Fibroblast of lung (primary cell): Measurements from ENCODE around the gene SLC44A4.

Source experiments
- EZH2 ChIP-seq: IDR thresholded peaks from 2 replicates; pipeline ENCODE4 v1.5.1; 2012; ENCODE audit warnings: low read length, control low read depth, mild to moderate bottlenecking; ENCODE audit errors: missing control alignments
- TF ChIP-seq, protein P1 (sequence below), 2 donors: IDR thresholded peaks in 1 of 2; conservative IDR thresholded peaks in 1 of 2; 1 replicate in 1 of 2; 2 replicates in 1 of 2; pipeline ENCODE4 v1.5.1; 2011 to 2012; ENCODE audit warnings: low read length in 2 of 2, control low read depth in 1 of 2, inconsistent platforms in 1 of 2, low read depth in 1 of 2, mild to moderate bottlenecking in 1 of 2

DNA sequence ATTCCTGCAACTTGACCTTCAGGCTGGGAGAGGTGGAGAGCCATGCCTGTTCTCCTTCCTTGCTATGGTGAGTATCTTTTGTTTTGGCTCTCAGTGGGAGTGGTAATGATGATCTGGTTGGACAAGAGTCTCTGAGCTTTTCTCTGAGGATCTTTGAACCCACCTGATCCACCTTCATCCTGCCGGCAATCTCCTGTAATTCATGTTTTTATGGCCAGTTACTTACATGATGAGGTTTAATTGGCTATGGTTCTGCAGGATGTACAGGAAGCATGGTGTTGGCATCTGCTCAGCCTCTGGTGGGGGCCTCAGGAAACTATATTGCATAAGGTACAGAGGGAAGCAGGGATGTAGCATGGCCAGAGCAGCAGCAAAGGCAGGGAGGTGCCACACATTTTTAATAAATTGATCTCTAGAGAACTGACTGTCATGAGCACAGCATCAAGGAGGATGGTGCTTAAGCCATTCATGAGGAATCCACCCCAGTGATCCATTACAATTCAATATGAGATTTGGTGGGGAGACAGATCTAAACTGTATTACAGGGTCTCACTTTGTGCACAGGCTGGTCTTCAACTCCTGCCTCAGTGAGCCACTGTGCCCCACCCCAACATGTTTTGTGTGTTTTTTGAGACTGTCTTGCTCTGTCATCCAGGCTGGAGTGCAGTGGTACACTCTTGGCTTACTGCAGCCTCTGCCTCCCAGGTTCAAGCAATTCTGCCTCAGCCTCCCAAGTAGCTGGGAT, 41.3 kb downstream of the SLC44A4 start:
- TF ChIP-seq, protein P1, sequence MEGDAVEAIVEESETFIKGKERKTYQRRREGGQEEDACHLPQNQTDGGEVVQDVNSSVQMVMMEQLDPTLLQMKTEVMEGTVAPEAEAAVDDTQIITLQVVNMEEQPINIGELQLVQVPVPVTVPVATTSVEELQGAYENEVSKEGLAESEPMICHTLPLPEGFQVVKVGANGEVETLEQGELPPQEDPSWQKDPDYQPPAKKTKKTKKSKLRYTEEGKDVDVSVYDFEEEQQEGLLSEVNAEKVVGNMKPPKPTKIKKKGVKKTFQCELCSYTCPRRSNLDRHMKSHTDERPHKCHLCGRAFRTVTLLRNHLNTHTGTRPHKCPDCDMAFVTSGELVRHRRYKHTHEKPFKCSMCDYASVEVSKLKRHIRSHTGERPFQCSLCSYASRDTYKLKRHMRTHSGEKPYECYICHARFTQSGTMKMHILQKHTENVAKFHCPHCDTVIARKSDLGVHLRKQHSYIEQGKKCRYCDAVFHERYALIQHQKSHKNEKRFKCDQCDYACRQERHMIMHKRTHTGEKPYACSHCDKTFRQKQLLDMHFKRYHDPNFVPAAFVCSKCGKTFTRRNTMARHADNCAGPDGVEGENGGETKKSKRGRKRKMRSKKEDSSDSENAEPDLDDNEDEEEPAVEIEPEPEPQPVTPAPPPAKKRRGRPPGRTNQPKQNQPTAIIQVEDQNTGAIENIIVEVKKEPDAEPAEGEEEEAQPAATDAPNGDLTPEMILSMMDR (conservative IDR thresholded peaks at IDR 0.05 in 1 of 2, IDR thresholded peaks at IDR 0.05 in 1 of 2; ENCODE audit: low read depth in 1 of 2, low read length in 2 of 2) = no peak
- TF ChIP-seq EZH2 = no peak
